Measurements from ENCODE around the gene KIF2A.
A peak's percentile ranks its signal among the peaks of the same experiment; 100 is the strongest.
"Not testable (repeated sequence)": the region's sequence is repeated elsewhere in the genome, so short reads cannot be mapped to it uniquely, and the experiment has no call there.

Gene KIF2A

GRCh38 chr5:62305715-62306322 lies at the start of gene KIF2A:
TSS of gene KIF2A (plus strand) at chr5:62306206. CDS start at chr5:62306473, 267 bp downstream.
- peak; percentile 29 for DNase-seq

- no peak for DNase-seq
Measured at GRCh38 chr5:62257020-62257367, 49.0 kb upstream of the KIF2A start.

GRCh38 chr5:62258654-62259053 lies 47.4 kb upstream of the KIF2A start:
- DNase-seq: no peak

- peak; percentile 14 for DNase-seq
Measured at GRCh38 chr5:62259699-62260250, 46.2 kb upstream of the KIF2A start.

GRCh38 chr5:62260513-62260912 lies 45.5 kb upstream of the KIF2A start:
- peak; percentile 25 for DNase-seq

GRCh38 chr5:62263401-62263800 lies 42.6 kb upstream of the KIF2A start:
- no peak for DNase-seq

- DNase-seq: no peak
Measured at GRCh38 chr5:62265648-62266112, 40.3 kb upstream of the KIF2A start.

GRCh38 chr5:62266573-62266972 lies 39.4 kb upstream of the KIF2A start:
- no peak for DNase-seq

GRCh38 chr5:62268234-62268633 lies 37.8 kb upstream of the KIF2A start:
- no peak for DNase-seq

- no peak for DNase-seq
Measured at GRCh38 chr5:62268792-62269191, 37.2 kb upstream of the KIF2A start.

- DNase-seq: no peak
Measured at GRCh38 chr5:62271370-62271769, 34.6 kb upstream of the KIF2A start.

GRCh38 chr5:62271870-62272269 lies 34.1 kb upstream of the KIF2A start:
- no peak for DNase-seq

GRCh38 chr5:62273687-62274086 lies 32.3 kb upstream of the KIF2A start:
- DNase-seq: no peak

GRCh38 chr5:62275581-62275980 lies 30.4 kb upstream of the KIF2A start:
- DNase-seq: no peak

GRCh38 chr5:62281411-62281810 lies 24.6 kb upstream of the KIF2A start:
- no peak for DNase-seq

GRCh38 chr5:62282064-62282463 lies 23.9 kb upstream of the KIF2A start:
- no peak for DNase-seq

- no peak for DNase-seq
Measured at GRCh38 chr5:62283005-62283404, 23.0 kb upstream of the KIF2A start.

GRCh38 chr5:62283861-62284260 lies 22.1 kb upstream of the KIF2A start:
- DNase-seq: no peak

- DNase-seq: no peak
Measured at GRCh38 chr5:62284946-62285891, 20.8 kb upstream of the KIF2A start.

GRCh38 chr5:62286834-62287233 lies 19.2 kb upstream of the KIF2A start:
- DNase-seq: no peak

- DNase-seq: no peak
Measured at GRCh38 chr5:62287237-62287636, 18.8 kb upstream of the KIF2A start.

- DNase-seq: no peak
Measured at GRCh38 chr5:62288118-62288517, 17.9 kb upstream of the KIF2A start.

- DNase-seq: no peak
Measured at GRCh38 chr5:62289813-62290212, 16.2 kb upstream of the KIF2A start.

- not testable (repeated sequence) for DNase-seq
Measured at GRCh38 chr5:62291829-62292228, 14.2 kb upstream of the KIF2A start.

Data from NCI-H524 treated with DMSO at 0.1 percent for 48 hours (cell line).